ENCODE measurements around the gene APBA1.

DNA sequence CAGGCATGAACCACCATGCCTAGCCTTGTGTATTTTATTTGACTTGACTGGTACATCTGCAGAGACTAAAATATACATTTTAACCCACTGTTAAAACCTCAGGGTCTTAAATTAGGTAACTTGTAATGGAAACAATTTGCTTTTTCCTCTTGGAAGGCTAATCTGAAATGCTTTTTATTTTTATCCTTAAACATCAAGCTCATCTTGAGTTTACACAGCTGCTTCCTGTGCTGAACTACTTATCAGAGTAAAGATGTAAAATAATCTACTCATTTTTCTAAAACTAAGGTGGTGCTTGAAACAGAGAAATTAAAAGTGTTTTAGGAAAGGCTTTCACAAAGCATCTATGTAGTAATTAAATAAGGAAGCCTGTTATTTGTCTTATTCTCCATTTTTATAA lies 203.0 kb downstream of the APBA1 start:
- TF ChIP-seq, protein P1, sequence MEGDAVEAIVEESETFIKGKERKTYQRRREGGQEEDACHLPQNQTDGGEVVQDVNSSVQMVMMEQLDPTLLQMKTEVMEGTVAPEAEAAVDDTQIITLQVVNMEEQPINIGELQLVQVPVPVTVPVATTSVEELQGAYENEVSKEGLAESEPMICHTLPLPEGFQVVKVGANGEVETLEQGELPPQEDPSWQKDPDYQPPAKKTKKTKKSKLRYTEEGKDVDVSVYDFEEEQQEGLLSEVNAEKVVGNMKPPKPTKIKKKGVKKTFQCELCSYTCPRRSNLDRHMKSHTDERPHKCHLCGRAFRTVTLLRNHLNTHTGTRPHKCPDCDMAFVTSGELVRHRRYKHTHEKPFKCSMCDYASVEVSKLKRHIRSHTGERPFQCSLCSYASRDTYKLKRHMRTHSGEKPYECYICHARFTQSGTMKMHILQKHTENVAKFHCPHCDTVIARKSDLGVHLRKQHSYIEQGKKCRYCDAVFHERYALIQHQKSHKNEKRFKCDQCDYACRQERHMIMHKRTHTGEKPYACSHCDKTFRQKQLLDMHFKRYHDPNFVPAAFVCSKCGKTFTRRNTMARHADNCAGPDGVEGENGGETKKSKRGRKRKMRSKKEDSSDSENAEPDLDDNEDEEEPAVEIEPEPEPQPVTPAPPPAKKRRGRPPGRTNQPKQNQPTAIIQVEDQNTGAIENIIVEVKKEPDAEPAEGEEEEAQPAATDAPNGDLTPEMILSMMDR (IDR thresholded peaks at IDR 0.05 in 8 of 11, conservative IDR thresholded peaks at IDR 0.05 in 3 of 11) = no peak
- TF ChIP-seq POLR2AphosphoS5 (IDR thresholded peaks at IDR 0.05) (no peak), POLR2A (IDR thresholded peaks at IDR 0.05) (no peak)

All from spleen (tissue), 7 donors.